Stimulated activated CD8-positive, alpha-beta memory T cell treated with anti-CD3 and anti-CD28 coated beads, Interleukin-4, amount 100 ng/mL, for 1 hour (primary cell): ENCODE data around the gene CCR9.

Source experiments
- DNase-seq, 2 donors: peaks; one replicate each; pipeline ENCODE4 v3.0.0-alpha.2; 2020; ENCODE audit warnings: low read depth in 2 of 2, low spot score in 1 of 2

CCR9 gene

DNA sequence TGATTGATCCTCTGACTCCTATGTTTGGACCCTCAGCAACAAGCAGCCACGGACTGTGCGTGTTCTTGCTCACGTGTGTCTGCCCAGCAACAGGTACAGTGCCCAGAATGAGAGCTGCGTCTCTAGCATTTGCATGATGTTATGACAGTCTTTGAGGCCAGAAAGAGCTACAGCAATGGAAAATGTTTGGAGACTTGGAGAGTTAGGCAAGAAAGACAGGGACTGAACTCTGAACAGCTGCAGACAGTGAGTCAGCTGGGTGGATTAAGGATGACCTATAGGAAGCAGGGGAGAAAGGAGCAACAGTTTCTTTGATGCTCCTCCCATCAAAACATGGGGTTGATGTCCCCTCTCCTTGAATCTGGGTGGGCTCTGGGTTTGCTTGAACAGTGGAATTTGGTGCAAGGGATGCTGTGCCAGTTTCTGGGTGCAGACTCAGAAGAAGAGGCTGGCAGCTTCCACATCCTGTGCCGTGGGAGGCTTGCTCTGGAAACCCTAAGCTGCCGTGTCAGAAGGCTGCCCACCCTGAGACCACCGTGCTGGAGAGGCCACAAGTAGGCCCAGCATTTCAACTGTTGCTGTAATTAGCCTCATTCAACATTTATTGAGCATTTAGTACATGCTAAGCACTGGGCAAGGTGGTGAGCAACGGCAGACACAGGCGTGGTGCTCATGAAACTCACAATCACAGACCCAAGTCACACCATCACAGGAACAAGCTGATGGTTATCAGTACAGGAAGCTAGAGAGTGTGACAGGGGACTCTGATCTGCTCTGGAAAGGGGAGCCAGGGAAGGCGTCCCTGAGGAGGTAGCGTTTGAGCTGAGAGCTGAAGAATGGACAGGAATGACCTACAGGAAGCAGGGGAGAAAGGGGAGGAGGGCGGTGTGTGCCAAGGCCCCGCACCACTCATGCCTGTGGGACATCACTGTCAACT, 21.7 kb downstream of the CCR9 start:
- no peak for DNase-seq

DNA sequence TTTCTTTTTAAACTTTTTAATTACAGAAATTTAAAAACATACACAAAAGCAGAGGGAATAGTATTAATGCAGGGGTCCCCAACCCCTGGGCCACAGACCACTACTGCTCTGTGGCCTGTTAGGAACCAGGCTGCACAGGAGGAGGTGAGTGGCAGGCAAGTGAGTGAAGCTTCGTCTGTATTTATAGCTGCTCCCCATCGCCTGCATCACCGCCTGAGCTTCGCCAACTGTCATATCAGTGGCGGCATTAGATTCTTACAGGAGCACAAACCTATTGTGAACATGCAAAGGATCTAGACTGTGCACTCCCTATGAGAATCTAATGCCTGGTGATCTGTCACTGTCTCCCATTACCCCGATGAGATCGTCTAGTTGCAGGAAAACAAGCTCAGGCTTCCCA, 22.4 kb downstream of the CCR9 start:
- no peak for DNase-seq

DNA sequence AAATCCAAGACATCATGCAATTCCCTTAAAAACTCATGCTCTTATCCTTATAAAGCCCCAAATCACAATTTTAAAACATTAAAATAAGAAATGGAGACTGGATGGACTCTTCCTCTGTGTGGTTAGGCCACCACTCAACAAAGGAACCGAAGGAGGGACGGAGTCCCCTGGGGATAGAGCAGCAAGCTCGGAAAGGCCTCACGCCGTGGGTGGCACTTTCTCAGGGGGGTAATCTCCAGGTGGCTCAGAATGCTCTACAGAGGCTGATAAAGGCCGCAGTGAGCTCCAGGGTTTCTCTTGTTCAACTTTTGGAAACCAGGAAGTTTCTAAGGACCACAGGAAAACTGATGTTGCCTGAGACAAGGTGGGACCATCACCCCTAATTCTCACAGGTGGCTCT, 23.2 kb downstream of the CCR9 start:
- no peak for DNase-seq

DNA sequence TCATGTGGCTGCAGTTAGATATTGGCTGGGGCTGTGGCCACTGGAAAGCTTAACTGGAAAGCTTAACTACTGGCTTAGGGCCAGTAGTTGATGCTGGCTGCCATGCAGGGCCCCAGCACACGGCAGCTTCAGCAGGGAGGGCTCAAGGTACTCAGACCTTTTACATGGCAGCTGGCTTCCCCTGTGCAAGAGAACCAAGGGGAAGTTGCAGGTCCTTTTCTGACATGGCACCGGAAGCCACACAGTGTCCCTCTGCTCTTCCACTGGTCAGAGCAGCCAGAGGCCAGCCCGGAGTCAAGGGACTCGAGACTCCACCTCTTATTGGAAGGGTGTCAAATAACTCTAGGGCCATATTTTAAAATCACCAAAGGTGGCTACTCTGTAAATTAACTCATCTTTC, 24.5 kb downstream of the CCR9 start:
- no peak for DNase-seq

DNA sequence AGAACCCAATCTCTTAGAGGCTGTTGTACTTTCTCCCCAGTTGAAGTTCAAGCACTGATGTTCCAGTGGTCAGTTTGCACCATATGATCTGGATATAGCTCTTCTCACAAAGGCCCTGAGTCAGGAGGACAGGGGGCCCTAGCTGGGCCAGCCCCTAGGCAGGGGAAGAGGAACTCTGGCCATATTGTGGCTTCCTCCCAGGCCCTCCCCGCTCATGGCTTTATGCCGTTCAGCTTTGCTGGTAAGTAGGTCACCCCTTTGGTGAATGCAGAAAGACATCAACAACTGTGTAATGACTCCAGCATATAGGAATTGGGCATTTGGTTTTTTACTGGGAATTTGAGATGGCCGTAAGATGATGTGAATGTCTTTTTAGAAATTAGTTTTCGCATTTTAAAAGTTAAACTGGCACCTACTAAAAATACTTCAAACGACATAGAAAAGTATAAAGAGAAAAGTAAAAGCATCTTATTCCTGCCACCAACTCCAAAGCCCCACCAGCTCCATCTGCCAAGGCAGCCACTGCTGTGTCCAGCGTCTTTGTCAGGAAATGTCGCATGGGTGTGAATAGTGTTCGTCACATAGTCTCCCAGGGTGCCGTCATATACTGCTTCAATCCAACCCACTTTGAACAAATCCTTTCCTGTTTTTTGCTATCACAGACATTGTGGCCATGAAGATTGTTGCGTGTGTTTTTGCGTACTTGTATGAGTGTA, 25.3 kb downstream of the CCR9 start:
- no peak for DNase-seq

DNA sequence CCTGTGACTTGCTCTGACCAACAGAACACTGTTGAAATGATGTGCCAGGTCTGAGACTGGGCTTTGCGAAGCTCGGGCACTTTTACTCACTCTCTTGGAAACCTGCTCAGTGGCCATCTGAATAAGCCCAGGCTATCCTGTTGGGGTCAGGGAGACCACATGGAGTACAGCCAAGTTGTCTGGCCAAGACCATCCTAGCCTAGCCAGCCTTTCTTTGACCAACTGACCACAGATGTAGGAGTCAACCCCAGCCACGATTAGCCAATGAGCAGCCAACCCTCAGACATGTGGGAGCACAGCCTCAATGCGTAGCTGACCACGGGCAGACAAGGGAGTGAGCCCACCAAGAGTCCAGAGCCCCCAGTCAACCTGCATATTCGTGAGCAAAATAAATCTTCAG, 26.1 kb downstream of the CCR9 start:
- DNase-seq, result no peak

DNA sequence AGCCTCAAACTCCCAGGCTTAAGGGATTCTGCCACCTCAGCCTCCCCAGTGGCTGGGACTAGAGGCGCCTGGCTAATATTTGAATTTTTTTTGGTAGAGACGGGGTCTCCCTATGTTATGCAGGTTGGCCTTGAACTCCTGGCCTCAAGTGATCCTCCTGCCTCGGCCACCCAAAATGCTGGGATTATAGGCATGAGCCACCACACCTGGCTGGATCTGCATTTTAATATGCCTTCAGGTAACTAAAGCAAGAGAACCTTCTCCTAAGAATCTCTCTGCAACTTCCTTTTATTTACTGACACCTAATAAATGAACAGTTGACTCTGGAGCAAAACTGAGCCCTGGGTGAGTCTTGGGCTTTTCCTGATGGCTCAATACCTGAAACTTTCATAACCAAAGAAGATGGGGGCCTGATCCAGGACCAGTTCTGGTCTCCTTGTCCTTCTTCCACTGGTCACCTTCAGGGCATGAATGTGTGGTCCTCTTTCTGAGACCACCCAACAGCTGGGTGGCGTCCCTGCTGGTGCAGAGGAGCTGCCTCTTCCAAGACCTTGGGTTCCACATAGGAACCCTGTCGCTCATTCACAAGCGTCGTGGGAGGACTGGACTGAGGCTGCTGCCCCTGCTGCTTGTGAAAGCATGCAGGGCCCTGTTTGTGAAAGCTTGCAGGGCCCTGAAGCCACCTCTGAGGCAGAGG, 28.2 kb downstream of the CCR9 start:
- no peak for DNase-seq

DNA sequence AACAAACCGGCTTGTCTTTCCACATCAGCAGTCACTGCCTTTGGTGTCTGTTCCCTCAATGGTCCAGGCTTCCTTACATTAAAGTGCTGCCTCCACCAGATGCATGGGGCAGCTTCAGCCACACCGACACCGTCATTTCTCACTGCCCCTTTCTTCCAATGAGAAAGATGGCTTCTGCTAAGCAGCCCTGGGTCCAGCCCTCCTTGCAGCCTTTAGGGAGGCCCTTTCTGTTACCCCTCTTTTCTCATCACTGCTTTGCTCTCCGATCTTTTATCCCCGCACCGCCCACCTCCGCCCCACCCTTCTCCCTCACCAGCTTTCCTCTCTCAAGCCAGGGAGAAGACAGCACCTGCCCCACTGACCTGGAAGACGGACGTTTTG, 28.7 kb downstream of the CCR9 start:
- DNase-seq, result no peak

DNA sequence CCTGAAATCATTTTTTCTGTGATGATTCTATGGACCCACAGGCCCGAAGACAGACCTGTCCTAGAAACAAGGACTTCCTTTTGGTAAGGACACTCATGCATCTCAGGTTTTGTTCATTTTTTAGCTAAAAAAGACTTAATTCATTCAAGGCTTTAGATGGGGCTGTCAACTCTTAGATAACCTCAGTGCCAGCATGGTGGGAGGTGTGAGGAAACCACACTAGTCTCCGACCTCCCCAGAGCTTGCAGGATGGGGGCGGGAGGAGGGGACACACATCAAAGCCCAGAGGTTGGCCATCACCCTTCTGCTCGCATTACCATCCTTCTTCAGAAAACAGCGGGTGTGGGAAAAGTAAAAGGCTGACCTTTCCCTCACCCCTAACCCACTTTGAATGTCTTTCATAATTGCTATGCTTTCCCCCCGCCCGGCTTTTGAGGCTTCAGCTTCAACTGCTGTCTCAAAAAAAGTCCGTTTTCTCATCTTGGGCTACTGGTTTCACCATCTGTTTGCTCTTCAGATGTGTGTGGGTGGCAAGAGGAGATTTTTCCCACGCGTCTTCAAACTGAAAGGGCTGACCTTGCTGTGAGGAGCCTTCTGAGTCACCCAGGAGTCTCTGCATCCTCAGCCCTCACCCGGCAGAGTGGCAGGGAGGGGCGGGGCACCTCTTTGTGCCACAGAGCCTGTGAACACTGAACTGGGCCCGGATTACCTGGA, 29.3 kb downstream of the CCR9 start:
- DNase-seq, result peak; percentile 29 to 61

DNA sequence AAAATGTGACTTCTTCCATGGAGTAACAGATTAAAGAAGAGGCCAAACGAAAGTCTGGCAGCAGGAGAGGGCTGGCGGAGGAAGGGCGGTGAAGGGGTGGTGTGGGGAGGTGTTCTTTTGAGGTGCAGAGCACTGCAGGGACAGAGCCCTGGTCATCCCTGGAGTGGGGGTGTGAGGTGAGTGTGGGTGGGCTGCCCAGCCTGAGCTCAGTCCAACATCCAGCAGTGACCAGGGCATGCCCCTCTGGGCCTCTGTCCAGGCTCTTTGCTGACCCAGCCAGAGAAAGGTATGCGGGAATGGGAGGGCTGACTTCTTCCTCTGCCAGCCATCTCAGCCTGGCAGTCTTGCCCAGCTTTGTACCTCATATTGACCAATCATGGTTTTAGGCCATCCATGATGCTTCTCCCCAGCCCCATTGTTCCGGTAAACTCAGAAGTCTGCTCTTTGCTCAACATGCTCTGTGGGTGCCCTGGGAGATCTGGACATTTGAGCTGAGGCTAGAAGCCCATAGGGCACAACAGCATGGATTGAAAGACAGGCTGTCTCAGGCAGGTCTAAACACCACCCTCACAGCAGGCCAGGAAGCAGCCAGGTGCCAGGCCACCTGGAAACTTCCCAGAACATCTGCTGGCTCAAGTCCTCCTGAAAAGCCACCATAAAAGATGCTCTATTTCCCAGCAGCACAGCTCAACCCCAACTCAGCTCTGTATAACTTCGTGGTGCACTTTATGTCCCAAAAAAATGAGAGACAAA, 31.0 kb downstream of the CCR9 start:
- no peak for DNase-seq

DNA sequence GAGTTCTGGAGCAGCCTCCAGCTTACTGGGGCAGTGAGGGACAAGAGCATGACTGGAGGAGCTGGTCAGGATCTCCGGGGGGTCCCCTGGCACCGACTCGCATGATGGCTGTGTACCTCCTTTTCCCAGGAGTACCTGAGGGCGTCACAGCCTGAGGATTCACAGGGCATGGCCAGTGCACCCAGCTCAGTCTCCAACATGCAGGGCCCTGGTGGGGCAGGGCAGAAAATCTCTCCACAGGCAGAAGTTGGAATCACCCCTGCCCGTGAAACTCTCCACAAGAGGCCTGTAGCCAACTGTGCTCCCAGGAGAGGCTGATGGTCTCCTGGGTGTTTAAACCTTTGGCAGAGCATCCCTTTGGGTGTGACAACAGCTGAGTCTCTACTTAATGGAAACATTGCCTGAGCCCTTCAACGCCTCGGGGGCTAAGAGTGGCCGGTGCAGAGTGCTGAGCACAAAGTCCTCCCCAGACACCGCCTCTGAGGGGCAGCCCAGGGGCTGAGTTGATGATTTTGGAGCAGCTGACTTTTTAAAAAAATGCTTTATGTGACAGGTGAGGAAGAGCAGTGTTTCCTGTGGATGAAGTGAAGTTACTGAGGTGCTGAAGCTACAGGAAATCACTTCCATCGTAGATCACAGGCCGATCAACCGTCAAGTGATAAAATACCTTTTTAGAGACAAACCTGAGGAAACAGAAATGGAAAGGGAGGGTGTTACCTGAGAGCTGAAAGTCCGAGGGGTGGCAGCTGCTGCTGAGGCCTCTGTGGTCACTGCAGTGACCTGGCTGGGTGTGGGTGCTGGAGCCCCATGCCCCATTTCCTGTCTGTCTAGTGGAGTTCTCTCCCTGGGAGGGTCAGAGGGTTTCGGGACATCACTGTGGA, 35.1 kb downstream of the CCR9 start:
- DNase-seq, result no peak

DNA sequence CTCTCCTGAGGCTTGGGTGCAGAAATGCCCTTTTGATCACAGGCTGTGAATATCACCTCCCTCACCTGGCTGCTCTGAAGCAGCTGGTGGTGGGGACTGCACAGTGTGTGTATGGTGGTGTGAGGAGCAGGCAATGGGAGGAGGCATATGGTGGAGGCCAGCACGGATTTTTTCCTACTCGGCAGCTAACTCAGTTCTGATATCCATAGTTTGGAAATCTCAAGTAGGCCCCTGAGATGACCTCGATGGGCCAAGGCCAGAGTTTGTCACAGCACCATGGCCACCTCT, 35.6 kb downstream of the CCR9 start:
- DNase-seq, result no peak

DNA sequence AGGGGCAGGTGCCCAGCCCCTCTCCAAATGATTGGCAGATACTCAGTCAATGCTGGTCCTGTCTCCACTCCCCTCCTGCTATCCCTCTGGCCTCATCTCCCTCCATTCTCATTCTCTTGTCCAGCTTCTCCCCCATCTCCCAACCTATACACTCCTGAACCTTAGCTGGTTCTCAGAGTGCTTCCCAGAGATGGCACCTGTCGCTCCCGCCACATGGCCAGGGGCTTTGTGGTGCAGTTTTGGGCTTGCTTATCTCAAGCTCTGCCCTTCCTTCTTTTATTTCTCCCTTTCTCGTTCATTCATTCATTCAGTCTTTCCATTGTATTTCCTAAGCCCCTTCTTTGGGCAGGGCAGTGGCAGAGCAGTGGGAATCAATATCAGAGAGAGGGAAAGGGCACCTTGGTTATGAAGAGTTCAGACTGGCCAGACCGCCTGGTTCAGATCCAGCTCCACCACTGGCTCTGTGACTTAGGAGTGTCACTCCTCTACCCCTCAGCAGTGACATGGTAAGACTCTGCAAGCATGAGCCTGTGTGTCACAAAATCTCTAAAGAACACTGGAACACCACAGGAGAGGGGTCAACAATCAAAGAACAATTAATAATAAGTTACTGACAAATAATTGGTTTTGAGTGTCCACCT, 36.7 kb downstream of the CCR9 start:
- no peak for DNase-seq

DNA sequence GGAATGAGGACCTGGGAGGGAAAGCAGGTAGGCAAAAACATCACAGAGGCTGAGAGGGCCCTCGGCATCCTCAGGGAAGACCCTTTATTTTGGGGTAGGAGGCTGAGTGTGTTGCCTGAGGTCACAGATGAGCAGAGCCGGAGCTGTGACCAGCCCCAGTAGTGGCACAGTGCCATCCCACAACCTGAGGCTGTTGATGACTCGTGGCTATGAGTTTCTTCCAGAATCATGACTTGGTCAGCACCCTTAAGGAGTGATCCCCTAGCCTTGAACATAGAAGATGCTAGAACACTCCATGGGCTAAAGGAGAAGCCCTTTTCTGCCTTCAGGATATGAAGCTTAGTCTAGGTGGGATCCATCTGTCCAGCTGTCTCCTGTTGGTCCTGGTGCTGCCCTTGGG, 37.4 kb downstream of the CCR9 start:
- no peak for DNase-seq

DNA sequence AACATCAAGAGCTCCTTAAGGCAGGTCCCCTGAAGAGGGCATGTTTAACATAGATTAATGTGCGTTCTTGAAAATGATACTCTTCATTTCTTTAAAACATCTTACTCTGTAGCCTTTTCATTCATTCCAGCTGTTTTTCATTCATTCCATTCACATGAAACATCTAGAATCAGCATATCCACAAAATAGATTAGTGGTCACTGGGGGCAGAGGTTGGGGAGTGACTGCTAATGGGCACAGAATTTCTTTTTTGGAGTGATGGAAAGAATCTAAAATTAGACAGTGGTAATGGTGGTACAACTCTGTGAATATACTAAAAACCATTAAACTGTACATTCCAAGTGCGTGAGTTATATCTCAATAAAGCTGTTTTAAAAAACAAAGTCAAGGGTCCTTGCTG, 41.5 kb downstream of the CCR9 start:
- no peak for DNase-seq

DNA sequence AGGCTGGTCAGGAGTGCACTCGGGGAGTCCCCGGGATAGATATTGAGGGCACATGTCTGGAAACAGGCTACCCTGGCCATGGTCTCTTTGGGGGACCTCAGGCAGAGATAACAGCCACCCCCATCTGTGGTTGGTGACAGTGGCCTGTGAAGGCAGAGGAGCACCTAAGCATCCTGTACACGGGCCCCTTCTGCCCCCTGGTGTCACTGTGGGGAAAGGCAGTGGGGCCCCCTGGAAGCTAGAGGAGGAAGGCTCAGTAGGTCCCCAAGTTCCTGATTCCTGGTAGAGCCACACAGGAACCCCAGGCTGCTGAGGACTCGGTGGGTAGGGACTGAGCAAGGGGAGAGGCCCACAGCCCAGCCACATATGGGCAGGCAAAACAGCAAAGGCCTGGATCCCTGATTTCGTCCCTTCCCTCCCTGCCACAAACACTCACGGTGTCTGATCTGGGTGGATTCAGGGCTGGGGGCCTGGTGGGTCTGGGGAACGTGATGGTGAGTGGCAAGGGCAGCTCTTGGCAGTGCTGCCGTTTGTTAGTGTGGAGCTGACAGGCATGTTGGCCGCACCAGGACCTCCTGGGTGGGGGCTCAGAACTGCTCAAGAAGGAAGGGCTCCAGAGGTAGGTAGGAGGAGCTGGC, 42.8 kb downstream of the CCR9 start:
- DNase-seq, result peak in 1 of 2 donors; percentile 38

DNA sequence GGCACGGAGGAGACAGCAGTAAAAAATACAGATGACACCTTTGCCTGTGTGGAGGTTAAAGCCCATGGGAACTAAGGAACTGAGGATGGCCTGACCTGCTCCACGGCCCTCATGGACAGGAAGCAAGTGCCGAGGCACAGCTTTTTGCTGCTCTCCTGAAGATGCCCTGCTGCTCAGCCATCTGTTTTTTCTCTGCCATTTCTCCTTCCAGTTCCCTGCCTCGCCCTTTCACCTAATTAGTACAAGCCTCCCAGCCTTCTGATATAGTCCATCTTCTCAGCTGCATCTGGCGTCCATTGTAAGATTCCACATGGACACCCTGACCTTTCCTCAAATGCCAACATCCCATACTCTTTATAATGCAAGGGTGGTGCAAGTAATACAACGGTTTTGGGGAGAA, 45.2 kb downstream of the CCR9 start:
- no peak for DNase-seq

DNA sequence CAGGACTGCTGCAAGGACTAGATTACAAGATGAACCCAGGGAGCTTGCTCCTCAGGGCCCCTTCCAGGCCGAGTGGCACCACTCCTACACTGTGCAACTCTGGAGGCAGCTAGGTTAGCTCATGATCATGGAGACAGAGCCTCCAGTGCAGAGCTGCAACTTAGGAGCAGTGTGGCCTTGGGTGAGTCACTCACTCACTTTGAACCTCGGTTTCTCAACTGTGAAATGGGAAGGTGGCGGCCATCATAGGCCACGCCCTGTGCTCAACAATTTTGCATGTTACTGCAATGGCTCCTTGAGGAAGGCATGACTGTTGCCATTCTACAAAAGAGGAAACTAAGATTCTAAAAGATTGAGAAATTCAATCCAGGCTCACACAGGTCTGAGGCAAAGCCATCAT, 45.8 kb downstream of the CCR9 start:
- DNase-seq, result no peak

DNA sequence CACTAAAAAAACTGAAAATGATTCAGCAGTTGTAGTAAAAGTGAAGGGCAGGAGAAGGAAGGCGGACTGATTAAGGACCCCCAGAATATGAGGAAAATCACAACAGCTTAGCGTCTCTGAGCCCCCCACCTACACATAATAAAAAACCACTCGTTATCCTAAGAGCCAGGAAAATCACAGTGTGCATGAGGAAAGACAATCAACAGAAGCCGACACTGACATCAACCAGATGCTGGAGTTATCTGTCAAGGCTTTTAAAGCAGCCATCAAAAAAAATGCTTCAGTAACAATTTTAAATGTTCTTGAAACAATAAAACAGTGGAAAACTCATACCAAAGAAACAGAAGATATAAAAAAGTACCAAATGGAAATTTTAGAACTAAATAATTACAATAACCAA, 47.2 kb downstream of the CCR9 start:
- DNase-seq, result no peak
